ENCODE results near the gene BROX.

The BROX gene

GRCh38 chr1:222696741-222697140, 15.6 kb upstream of the BROX start:
- no peak for DNase-seq (ENCODE audit: low read depth, low spot score)
- no peak overlapping the region for H3K27ac ChIP-seq
- H3K9me3 ChIP-seq (ENCODE audit: low read depth, low read length): no peaks in the 10 kb centered on the region
- no peak overlapping the region for H3K9ac ChIP-seq (ENCODE audit: insufficient read length)
- TF ChIP-seq EZH2 (IDR thresholded peaks at IDR 0.05) (no peak), POLR2AphosphoS5 (IDR thresholded peaks at IDR 0.05; ENCODE audit: borderline replicate concordance, low read depth, low read length) (no peak), FOXP2 (optimal IDR thresholded peaks at IDR 0.05; ENCODE audit: control extremely low read depth, extremely low read length, insufficient read depth) (no peak)
- no peak overlapping the region for H3K4me3 ChIP-seq
- H3K36me3 ChIP-seq (ENCODE audit: insufficient read depth, low read length): peaks cover 4% of the 10 kb centered on the region; the same call in 1 of the 2 replicates

GRCh38 chr1:222697203-222697602, 15.2 kb upstream of the BROX start:
- no peaks in the 10 kb centered on the region for H3K9me3 ChIP-seq (ENCODE audit: low read depth, low read length)
- no peak overlapping the region for H3K27ac ChIP-seq
- no peak overlapping the region for H3K4me3 ChIP-seq
- H3K9ac ChIP-seq (ENCODE audit: insufficient read length): no peak overlapping the region
- TF ChIP-seq EZH2 (IDR thresholded peaks at IDR 0.05) (no peak), FOXP2 (optimal IDR thresholded peaks at IDR 0.05; ENCODE audit: control extremely low read depth, extremely low read length, insufficient read depth) (no peak), POLR2AphosphoS5 (IDR thresholded peaks at IDR 0.05; ENCODE audit: borderline replicate concordance, low read depth, low read length) (no peak)
- H3K36me3 ChIP-seq (ENCODE audit: insufficient read depth, low read length): peaks cover 6% of the 10 kb centered on the region; the same call in 1 of the 2 replicates
- DNase-seq (ENCODE audit: low read depth, low spot score): no peak

GRCh38 chr1:222697826-222698225, 14.5 kb upstream of the BROX start:
- Histone ChIP-seq H3K9ac (ENCODE audit: insufficient read length) (no peak overlapping the region), H3K36me3 (ENCODE audit: insufficient read depth, low read length) (peaks cover 12% of the 10 kb centered on the region), H3K27ac (no peak overlapping the region), H3K9me3 (ENCODE audit: low read depth, low read length) (no peaks in the 10 kb centered on the region), H3K4me3 (no peak overlapping the region)
- DNase-seq (ENCODE audit: low read depth, low spot score): no peak
- TF ChIP-seq POLR2AphosphoS5 (IDR thresholded peaks at IDR 0.05; ENCODE audit: borderline replicate concordance, low read depth, low read length) (no peak), EZH2 (IDR thresholded peaks at IDR 0.05) (no peak), FOXP2 (optimal IDR thresholded peaks at IDR 0.05; ENCODE audit: control extremely low read depth, extremely low read length, insufficient read depth) (no peak)

- DNase-seq (ENCODE audit: low read depth, low spot score): no peak
- H3K27ac ChIP-seq: no peak overlapping the region
- H3K9me3 ChIP-seq (ENCODE audit: low read depth, low read length): 0 out of 2 replicates have a peak, but pooled peaks cover 5% of the 10 kb centered on the region
- H3K9ac ChIP-seq (ENCODE audit: insufficient read length): no peak overlapping the region
- peaks cover 12% of the 10 kb centered on the region for H3K36me3 ChIP-seq (ENCODE audit: insufficient read depth, low read length)
- H3K4me3 ChIP-seq: no peak overlapping the region
- no peak for TF ChIP-seq POLR2AphosphoS5 (IDR thresholded peaks at IDR 0.05; ENCODE audit: borderline replicate concordance, low read depth, low read length)
- no peak for TF ChIP-seq FOXP2 (optimal IDR thresholded peaks at IDR 0.05; ENCODE audit: control extremely low read depth, extremely low read length, insufficient read depth)
- TF ChIP-seq EZH2 (IDR thresholded peaks at IDR 0.05): no peak
Measured at GRCh38 chr1:222702210-222702609, 10.2 kb upstream of the BROX start.

GRCh38 chr1:222704260-222704659, 8.1 kb upstream of the BROX start:
- TF ChIP-seq POLR2AphosphoS5 (IDR thresholded peaks at IDR 0.05; ENCODE audit: borderline replicate concordance, low read depth, low read length) (no peak), EZH2 (IDR thresholded peaks at IDR 0.05) (no peak), FOXP2 (optimal IDR thresholded peaks at IDR 0.05; ENCODE audit: control extremely low read depth, extremely low read length, insufficient read depth) (no peak)
- 0 out of 2 replicates have a peak, but pooled peaks cover 5% of the 10 kb centered on the region for H3K9me3 ChIP-seq (ENCODE audit: low read depth, low read length)
- no peak overlapping the region for H3K9ac ChIP-seq (ENCODE audit: insufficient read length)
- DNase-seq (ENCODE audit: low read depth, low spot score): no peak
- no peak overlapping the region for H3K4me3 ChIP-seq
- peaks cover 12% of the 10 kb centered on the region for H3K36me3 ChIP-seq (ENCODE audit: insufficient read depth, low read length)
- H3K27ac ChIP-seq: no peak overlapping the region

- TF ChIP-seq POLR2AphosphoS5 (IDR thresholded peaks at IDR 0.05; ENCODE audit: borderline replicate concordance, low read depth, low read length) (no peak), EZH2 (IDR thresholded peaks at IDR 0.05) (no peak), FOXP2 (optimal IDR thresholded peaks at IDR 0.05; ENCODE audit: control extremely low read depth, extremely low read length, insufficient read depth) (no peak)
- 0 out of 2 replicates have a peak, but pooled peaks cover 5% of the 10 kb centered on the region for H3K9me3 ChIP-seq (ENCODE audit: low read depth, low read length)
- H3K36me3 ChIP-seq (ENCODE audit: insufficient read depth, low read length): peaks cover 8% of the 10 kb centered on the region
Measured at GRCh38 chr1:222706815-222707214, 5.5 kb upstream of the BROX start.

GRCh38 chr1:222709700-222710153, 2.6 kb upstream of the BROX start:
- no peak for DNase-seq (ENCODE audit: low read depth, low spot score)
- no peak overlapping the region for H3K4me3 ChIP-seq
- no peaks in the 10 kb centered on the region for H3K36me3 ChIP-seq (ENCODE audit: insufficient read depth, low read length)
- H3K9me3 ChIP-seq (ENCODE audit: low read depth, low read length): 0 out of 2 replicates have a peak, but pooled peaks cover 5% of the 10 kb centered on the region
- TF ChIP-seq FOXP2 (optimal IDR thresholded peaks at IDR 0.05; ENCODE audit: control extremely low read depth, extremely low read length, insufficient read depth) (no peak), EZH2 (IDR thresholded peaks at IDR 0.05) (no peak), POLR2AphosphoS5 (IDR thresholded peaks at IDR 0.05; ENCODE audit: borderline replicate concordance, low read depth, low read length) (no peak)
- no peak overlapping the region for H3K27ac ChIP-seq
- no peak overlapping the region for H3K9ac ChIP-seq (ENCODE audit: insufficient read length)

More at GRCh38 chr1:222706815-222707214, 5.5 kb upstream of the BROX start:
- H3K27ac ChIP-seq: no peak overlapping the region
- H3K9ac ChIP-seq (ENCODE audit: insufficient read length): no peak overlapping the region
- no peak for DNase-seq (ENCODE audit: low read depth, low spot score)
- H3K4me3 ChIP-seq: no peak overlapping the region

- TF ChIP-seq EZH2 (IDR thresholded peaks at IDR 0.05) (no peak), POLR2AphosphoS5 (IDR thresholded peaks at IDR 0.05; ENCODE audit: borderline replicate concordance, low read depth, low read length) (peak; percentile 46; the same call in 1 of the 2 replicates)
Measured at GRCh38 chr1:222711319-222712252, 778 bp upstream of the BROX start.

More at GRCh38 chr1:222711319-222712252, 778 bp upstream of the BROX start:
- Histone ChIP-seq H3K36me3 (ENCODE audit: insufficient read depth, low read length) (no peaks in the 10 kb centered on the region; the same call in 1 of the 2 replicates), H3K4me3 (peak overlapping the region; percentile 99), H3K9me3 (ENCODE audit: low read depth, low read length) (no peaks in the 10 kb centered on the region), H3K9ac (ENCODE audit: insufficient read length) (peak overlapping the region; percentile 61), H3K27ac (peak overlapping the region; percentile 55; the same call in 1 of the 2 replicates)
- peak; percentile 61 for DNase-seq (ENCODE audit: low read depth, low spot score)
